Measurements from ENCODE around the gene LRR1.
"Not testable (repeated sequence)": the region's sequence is repeated elsewhere in the genome, so short reads cannot be mapped to it uniquely, and the experiment has no call there.

The LRR1 gene

GRCh38 chr14:49579841-49580240 is 18.9 kb upstream of the LRR1 start:
- Mint-ChIP-seq H3K36me3 (ENCODE audit: insufficient read depth) (peaks cover 47% of the 10 kb centered on the region), H3K4me1 (peaks cover 46% of the 10 kb centered on the region), H3K4me3 (no peak overlapping the region), H3K27me3 (no peaks in the 10 kb centered on the region), H3K27ac (ENCODE audit: low read depth) (peak overlapping the region; percentile 1), H3K9me3 (no peaks in the 10 kb centered on the region)
- ATAC-seq (replicated peaks; ENCODE audit: extremely low read depth, poor library complexity, severe bottlenecking) (no peak), DNase-seq (ENCODE audit: low spot score in 2 of 2) (no peak)

GRCh38 chr14:49581209-49582112 is 17.3 kb upstream of the LRR1 start:
- DNase-seq (ENCODE audit: low spot score in 2 of 2) (no peak), ATAC-seq (replicated peaks; ENCODE audit: extremely low read depth, poor library complexity, severe bottlenecking) (no peak)
- Mint-ChIP-seq H3K27ac (ENCODE audit: low read depth) (peak overlapping the region; percentile 39), H3K4me1 (peaks cover 62% of the 10 kb centered on the region), H3K27me3 (no peaks in the 10 kb centered on the region), H3K4me3 (peak overlapping the region; percentile 19), H3K9me3 (no peaks in the 10 kb centered on the region), H3K36me3 (ENCODE audit: insufficient read depth) (peaks cover 58% of the 10 kb centered on the region)

DNA sequence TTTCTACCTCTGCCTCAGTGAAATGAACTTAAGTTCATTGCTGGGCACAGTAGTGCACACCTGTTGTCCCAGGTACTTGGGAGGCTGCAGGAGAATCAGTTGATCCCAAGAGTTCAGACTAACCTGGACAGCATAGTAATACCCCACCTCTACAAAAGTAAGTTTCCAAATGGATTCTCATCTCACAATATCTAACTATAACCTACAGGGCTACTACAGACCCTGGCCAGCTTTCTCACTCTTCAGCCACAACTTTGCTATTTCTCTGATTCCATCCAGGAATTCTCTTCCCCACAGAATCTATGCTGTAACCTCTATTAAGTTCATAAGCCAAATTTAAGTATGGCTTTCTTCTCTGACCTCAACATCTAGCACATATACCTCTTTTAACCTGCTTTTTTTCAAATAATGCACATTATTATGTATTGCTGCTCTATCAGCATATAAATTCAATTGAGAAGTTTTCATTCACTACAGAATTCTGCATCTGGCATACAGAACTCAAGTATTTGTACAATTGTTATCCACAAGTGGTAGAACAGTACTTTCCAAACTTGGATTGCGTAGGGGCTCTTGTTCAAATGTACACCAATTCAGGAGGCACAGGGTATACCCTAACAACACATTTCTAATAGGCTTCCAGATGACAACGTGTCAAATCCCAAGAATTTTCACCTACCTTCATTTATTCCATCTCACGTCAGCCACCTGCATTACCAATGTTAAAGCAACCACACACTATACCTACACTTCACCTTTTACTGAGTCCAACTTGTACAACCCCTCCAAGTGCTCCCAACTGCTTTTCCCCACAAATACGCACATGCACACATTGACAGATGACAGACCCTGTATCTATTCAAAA is 16.4 kb upstream of the LRR1 start:
- no peak for DNase-seq (ENCODE audit: low spot score in 2 of 2)
- Mint-ChIP-seq H3K27ac (ENCODE audit: low read depth) (peak overlapping the region; percentile 39), H3K27me3 (no peaks in the 10 kb centered on the region), H3K4me3 (peak overlapping the region; percentile 19), H3K9me3 (no peaks in the 10 kb centered on the region), H3K36me3 (ENCODE audit: insufficient read depth) (peaks cover 60% of the 10 kb centered on the region), H3K4me1 (peaks cover 64% of the 10 kb centered on the region)
- no peak for ATAC-seq (replicated peaks; ENCODE audit: extremely low read depth, poor library complexity, severe bottlenecking)

DNA sequence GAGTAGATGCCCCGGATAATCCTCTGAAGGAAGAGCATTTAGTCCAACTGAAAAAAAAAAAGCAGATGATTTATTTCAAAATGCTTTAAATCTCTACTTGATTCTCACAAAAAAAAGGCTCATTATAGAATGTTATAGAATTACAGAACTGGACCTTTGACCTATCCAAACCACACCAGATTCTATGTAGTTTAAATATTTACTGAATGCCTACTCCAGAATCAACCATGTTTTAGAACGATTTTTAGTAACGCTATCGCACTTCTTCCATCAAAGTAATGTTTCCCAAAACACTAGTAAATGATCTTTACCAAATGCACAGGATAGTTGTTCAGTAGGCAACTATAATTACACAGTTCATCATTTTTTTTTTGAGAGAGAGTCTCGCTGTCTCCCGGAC is 15.1 kb upstream of the LRR1 start:
- peaks cover 58% of the 10 kb centered on the region for H3K36me3 Mint-ChIP-seq (ENCODE audit: insufficient read depth)
- H3K4me1 Mint-ChIP-seq: peaks cover 57% of the 10 kb centered on the region
- peak overlapping the region; percentile 100 for H3K27ac Mint-ChIP-seq (ENCODE audit: low read depth)
- H3K9me3 Mint-ChIP-seq: no peaks in the 10 kb centered on the region
- no peak for DNase-seq (ENCODE audit: low spot score in 2 of 2)
- H3K27me3 Mint-ChIP-seq: no peaks in the 10 kb centered on the region
- no peak for ATAC-seq (replicated peaks; ENCODE audit: extremely low read depth, poor library complexity, severe bottlenecking)
- H3K4me3 Mint-ChIP-seq: peak overlapping the region; percentile 96

- peak overlapping the region; percentile 100 for H3K27ac Mint-ChIP-seq (ENCODE audit: low read depth)
- peak overlapping the region; percentile 96 for H3K4me3 Mint-ChIP-seq
- H3K27me3 Mint-ChIP-seq: no peaks in the 10 kb centered on the region
- peaks cover 57% of the 10 kb centered on the region for H3K4me1 Mint-ChIP-seq
- ATAC-seq (replicated peaks; ENCODE audit: extremely low read depth, poor library complexity, severe bottlenecking) (no peak), DNase-seq (ENCODE audit: low spot score in 2 of 2) (no peak)
- no peaks in the 10 kb centered on the region for H3K9me3 Mint-ChIP-seq
- peaks cover 58% of the 10 kb centered on the region for H3K36me3 Mint-ChIP-seq (ENCODE audit: insufficient read depth)
Observed at GRCh38 chr14:49584058-49584457, 14.7 kb upstream of the LRR1 start.

- H3K27me3 Mint-ChIP-seq; DNase-seq (ENCODE audit: low spot score in 2 of 2); ATAC-seq (replicated peaks; ENCODE audit: extremely low read depth, poor library complexity, severe bottlenecking): not testable (repeated sequence)
Observed at GRCh38 chr14:49584981-49585640, 13.6 kb upstream of the LRR1 start.

DNA sequence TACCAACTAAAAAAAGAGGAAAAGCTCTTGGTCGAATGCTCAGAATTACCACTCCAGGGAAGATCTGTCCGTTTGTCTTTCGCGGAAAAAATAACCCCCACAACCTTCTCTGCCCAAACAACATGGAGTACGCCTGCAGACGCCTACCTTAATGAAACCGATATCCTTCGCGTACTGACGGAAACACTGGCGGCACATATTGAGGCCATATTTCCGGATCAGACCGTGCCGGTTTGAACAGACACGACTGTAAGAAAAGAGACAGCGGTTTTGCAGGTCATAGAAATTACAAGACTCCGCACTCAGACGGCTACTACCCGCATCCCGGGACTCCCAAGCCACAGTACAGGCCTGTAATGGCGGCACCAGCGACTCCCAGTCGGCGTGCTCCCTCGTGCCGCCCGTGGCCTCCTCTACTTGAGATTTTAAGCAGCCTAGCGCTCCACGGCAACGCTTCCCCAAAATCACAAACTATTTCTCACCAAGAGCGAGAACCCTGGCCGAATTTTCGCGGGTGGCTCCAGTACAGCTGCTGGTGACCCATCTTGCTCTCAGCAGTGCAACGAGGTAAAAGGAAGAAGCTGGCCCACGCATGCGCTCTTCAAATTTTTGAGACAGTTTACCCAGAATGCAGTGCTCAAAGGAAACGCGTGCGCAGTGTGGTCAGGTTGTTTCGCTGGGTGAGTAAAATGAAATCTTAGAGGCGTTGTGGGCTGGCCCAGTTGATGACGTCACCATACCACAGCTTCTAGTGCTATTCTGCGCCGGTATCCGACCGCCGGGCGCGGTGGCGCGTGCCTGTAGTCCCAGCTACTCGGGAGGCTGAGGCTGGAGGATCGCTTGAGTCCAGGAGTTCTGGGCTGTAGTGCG is 12.7 kb upstream of the LRR1 start, which contains the start of gene RPS29:
Gene RPS29 (minus strand): TSS at position 578 of the 870 bp plus-strand sequence. CDS start 34 bp downstream, at position 544.
- Mint-ChIP-seq H3K4me1 (peaks cover 48% of the 10 kb centered on the region), H3K4me3 (peak within 1 kb of the TSS; percentile 96), H3K36me3 (ENCODE audit: insufficient read depth) (peaks cover 56% of the 10 kb centered on the region), H3K9me3 (no peaks in the 10 kb centered on the region), H3K27me3 (no peaks in the 10 kb centered on the region), H3K27ac (ENCODE audit: low read depth) (peak within 1 kb of the TSS; percentile 100)
- DNase-seq (ENCODE audit: low spot score in 2 of 2): peak; percentile 99 to 100
- ATAC-seq (replicated peaks; ENCODE audit: extremely low read depth, poor library complexity, severe bottlenecking): peak; percentile 84

More at GRCh38 chr14:49584981-49585640, 13.6 kb upstream of the LRR1 start:
- not testable (repeated sequence) for H3K9me3 Mint-ChIP-seq
- Mint-ChIP-seq H3K36me3 (ENCODE audit: insufficient read depth) (peaks cover 56% of the 10 kb centered on the region), H3K27ac (ENCODE audit: low read depth) (peak overlapping the region; percentile 100), H3K4me3 (peak overlapping the region; percentile 96), H3K4me1 (peaks cover 53% of the 10 kb centered on the region)

- H3K27me3 Mint-ChIP-seq: no peaks in the 10 kb centered on the region
- peaks cover 48% of the 10 kb centered on the region for H3K36me3 Mint-ChIP-seq (ENCODE audit: insufficient read depth)
- H3K9me3 Mint-ChIP-seq: no peaks in the 10 kb centered on the region
- ATAC-seq (replicated peaks; ENCODE audit: extremely low read depth, poor library complexity, severe bottlenecking): peak; percentile 34
- peaks cover 40% of the 10 kb centered on the region for H3K4me1 Mint-ChIP-seq
- peak overlapping the region; percentile 96 for H3K4me3 Mint-ChIP-seq
- DNase-seq (ENCODE audit: low spot score in 2 of 2): peak; percentile 44 to 53
- H3K27ac Mint-ChIP-seq (ENCODE audit: low read depth): peak overlapping the region; percentile 100
Observed at GRCh38 chr14:49586673-49587460, 11.9 kb upstream of the LRR1 start.

DNA sequence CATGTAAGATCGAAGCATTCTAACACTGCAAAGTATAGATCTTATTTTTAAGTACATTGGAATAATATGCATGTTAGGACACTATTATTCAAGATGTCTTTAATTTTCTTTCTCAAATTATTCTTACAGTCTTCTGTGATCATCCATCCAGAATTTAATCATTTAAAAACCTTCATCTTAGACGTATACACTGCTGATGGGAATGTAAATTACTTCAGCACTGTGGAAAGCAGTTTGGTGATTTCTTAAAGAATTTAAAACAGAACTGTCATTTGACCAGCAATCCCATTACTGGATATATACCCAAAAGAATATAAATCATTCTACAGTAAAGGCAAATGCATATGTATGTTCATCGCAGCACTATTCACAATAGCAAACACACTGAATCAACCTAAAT is 9.4 kb upstream of the LRR1 start:
- Mint-ChIP-seq H3K4me1 (peaks cover 20% of the 10 kb centered on the region), H3K27ac (ENCODE audit: low read depth) (no peak overlapping the region), H3K4me3 (no peak overlapping the region), H3K36me3 (ENCODE audit: insufficient read depth) (peaks cover 27% of the 10 kb centered on the region), H3K27me3 (no peaks in the 10 kb centered on the region), H3K9me3 (no peaks in the 10 kb centered on the region)
- ATAC-seq (replicated peaks; ENCODE audit: extremely low read depth, poor library complexity, severe bottlenecking): no peak
- no peak for DNase-seq (ENCODE audit: low spot score in 2 of 2)

- H3K27ac Mint-ChIP-seq (ENCODE audit: low read depth): no peak overlapping the region
- no peak overlapping the region for H3K4me3 Mint-ChIP-seq
Observed at GRCh38 chr14:49593016-49593415, 5.7 kb upstream of the LRR1 start.

More at GRCh38 chr14:49593016-49593415, 5.7 kb upstream of the LRR1 start:
- DNase-seq (ENCODE audit: low spot score in 2 of 2) (no peak), ATAC-seq (replicated peaks; ENCODE audit: extremely low read depth, poor library complexity, severe bottlenecking) (no peak)
- Mint-ChIP-seq H3K9me3 (no peaks in the 10 kb centered on the region), H3K36me3 (ENCODE audit: insufficient read depth) (peaks cover 4% of the 10 kb centered on the region), H3K4me1 (peaks cover 2% of the 10 kb centered on the region), H3K27me3 (no peaks in the 10 kb centered on the region)
